IPS DF 6.9 (cell line): ENCODE results near the gene CORO7.

ENCODE experiments used
- DNase-seq: peaks from one replicate; pipeline ENCODE4 v3.0.0-alpha.2; 2013; ENCODE audit warnings: low read depth, low spot score
- H3K27ac ChIP-seq: one replicate; pipeline ENCODE4 v1.5.1; 2013; ENCODE audit warnings: low read length, control low read depth
- H3K27me3 ChIP-seq: 2 replicates; pipeline ENCODE4 v1.6.1; 2013; ENCODE audit warnings: mild to moderate bottlenecking, low read length; ENCODE audit not compliant: control insufficient read depth, insufficient read depth
- H3K36me3 ChIP-seq: 2 replicates; pipeline ENCODE4 v1.6.1; 2013; ENCODE audit warnings: low read length; ENCODE audit not compliant: control insufficient read depth, insufficient read depth
- H3K4me1 ChIP-seq: 2 replicates; pipeline ENCODE4 v1.6.1; 2013; ENCODE audit warnings: low read length; ENCODE audit not compliant: control insufficient read depth, insufficient read depth
- H3K4me3 ChIP-seq: 2 replicates; pipeline ENCODE4 v1.5.1; 2013; ENCODE audit warnings: mild to moderate bottlenecking, low read length
- H3K9me3 ChIP-seq: 2 replicates; pipeline ENCODE4 v1.6.1; 2013; ENCODE audit warnings: low read length, inconsistent platforms; ENCODE audit not compliant: control insufficient read depth, insufficient read depth
- WGBS: extraction: QIAGEN DNeasy Blood & Tissue Kit; methylation state at CpG from one replicate; pipeline ENCODE4 v1.1.7; 2013; ENCODE audit warnings: mixed read lengths, missing lambda C conversion rate; ENCODE audit not compliant: insufficient read length, insufficient coverage; 5-methylcytosine and 5-hydroxymethylcytosine counted together

The CORO7 gene

DNA sequence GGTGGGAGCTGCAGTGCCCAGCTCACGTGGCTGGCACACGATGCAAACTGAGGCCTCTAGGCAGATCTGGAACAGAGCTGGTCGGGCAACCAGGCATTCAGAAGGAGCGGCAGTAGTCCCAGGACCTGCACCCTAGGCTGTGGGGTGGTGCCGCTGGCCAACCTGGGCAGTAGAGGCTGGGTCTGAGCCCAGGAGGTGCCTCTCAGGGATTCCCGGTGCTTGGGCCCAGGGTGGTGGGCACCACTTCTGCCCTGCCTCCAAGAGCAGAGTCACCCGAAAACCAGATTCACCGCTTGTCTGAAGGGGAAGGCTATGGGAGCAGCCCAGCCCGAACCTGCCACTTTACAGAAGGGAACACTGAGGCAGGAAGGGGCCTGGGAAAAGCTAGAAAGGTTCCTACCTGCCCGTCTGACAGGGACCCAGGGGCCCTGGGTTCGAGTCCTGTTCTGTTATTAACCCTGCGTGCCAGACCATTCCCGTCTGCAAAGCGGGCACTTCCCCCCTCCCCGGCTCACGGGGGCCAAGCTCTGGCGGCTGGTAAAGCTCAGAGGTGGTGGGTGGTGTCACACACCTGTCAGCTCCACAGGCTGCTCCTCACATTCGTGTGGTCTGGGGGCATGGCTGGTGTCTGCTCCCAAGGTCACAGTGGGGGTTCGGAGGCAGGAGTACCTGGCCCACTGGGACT, 83.6 kb downstream of the CORO7 start:
- H3K36me3 ChIP-seq, result peaks cover 7% of the 10 kb centered on the region; the same call in 1 of the 2 replicates
- peaks cover 5% of the 10 kb centered on the region; the same call in 1 of the 2 replicates for H3K4me1 ChIP-seq
- no peak for DNase-seq
- no peak overlapping the region for H3K4me3 ChIP-seq
- H3K27me3 ChIP-seq, result no peaks in the 10 kb centered on the region
- WGBS, result no CpG with 5 or more reads among the region's 19 CpGs
- H3K27ac ChIP-seq, result no peak overlapping the region
- no peaks in the 10 kb centered on the region for H3K9me3 ChIP-seq

DNA sequence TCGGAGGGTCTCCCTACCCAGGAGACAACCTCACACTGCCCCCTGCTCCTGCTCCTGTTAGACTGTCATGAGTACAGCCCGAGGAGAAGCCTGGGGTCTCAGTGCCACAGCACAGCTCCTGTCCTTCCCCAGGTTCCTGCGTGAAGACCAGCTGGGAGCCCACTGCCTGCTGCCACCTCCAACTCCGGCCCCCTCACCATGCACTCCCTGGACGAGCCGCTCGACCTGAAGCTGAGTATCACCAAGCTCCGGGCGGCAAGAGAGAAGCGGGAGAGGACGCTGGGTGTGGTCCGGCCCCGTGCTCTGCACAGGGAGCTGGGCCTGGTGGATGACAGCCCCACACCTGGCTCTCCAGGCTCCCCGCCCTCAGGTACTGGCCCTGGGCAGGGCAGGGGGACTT, 84.3 kb downstream of the CORO7 start:
- Histone ChIP-seq H3K27ac (no peak overlapping the region), H3K9me3 (no peaks in the 10 kb centered on the region), H3K4me1 (peaks cover 5% of the 10 kb centered on the region; the same call in 1 of the 2 replicates), H3K36me3 (peaks cover 4% of the 10 kb centered on the region; the same call in 1 of the 2 replicates), H3K27me3 (no peaks in the 10 kb centered on the region), H3K4me3 (no peak overlapping the region)
- whole genome bisulfite sequencing, result no CpG with 5 or more reads among the region's 14 CpGs
- no peak for DNase-seq

DNA sequence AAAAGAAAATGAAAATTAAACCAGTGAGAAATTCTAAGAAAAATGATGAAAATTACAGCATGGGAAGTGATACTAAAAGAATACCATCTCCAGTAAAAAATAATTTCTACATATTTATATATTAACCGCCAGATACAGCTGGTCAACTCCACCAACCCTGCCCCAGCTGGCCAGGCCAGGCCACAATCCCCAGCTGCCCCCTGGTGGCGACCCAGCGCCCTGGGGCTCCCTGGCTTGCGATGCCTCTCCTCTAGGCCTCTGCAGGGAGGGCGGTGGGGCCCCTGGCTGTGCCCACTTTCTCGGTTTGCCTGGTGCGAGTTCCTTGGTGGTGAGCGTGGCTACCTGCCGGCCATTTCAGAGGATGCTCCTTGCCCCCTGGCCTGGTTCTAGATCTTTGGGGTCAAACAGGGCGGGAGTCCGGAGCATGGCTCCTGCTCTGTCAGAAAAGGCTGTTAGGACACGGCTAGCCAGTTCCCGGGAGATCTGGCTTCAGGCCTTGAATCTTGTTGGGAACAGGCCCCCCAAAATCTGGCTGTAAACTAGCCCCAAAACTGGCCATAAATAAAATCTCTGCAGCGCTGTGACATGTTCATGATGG, 86.0 kb downstream of the CORO7 start:
- Histone ChIP-seq H3K27ac (no peak overlapping the region), H3K36me3 (peaks cover 3% of the 10 kb centered on the region; the same call in 1 of the 2 replicates), H3K27me3 (no peaks in the 10 kb centered on the region), H3K4me1 (peaks cover 5% of the 10 kb centered on the region; the same call in 1 of the 2 replicates), H3K9me3 (no peaks in the 10 kb centered on the region), H3K4me3 (no peak overlapping the region)
- DNase-seq, result no peak
- no CpG with 5 or more reads among the region's 14 CpGs for WGBS

DNA sequence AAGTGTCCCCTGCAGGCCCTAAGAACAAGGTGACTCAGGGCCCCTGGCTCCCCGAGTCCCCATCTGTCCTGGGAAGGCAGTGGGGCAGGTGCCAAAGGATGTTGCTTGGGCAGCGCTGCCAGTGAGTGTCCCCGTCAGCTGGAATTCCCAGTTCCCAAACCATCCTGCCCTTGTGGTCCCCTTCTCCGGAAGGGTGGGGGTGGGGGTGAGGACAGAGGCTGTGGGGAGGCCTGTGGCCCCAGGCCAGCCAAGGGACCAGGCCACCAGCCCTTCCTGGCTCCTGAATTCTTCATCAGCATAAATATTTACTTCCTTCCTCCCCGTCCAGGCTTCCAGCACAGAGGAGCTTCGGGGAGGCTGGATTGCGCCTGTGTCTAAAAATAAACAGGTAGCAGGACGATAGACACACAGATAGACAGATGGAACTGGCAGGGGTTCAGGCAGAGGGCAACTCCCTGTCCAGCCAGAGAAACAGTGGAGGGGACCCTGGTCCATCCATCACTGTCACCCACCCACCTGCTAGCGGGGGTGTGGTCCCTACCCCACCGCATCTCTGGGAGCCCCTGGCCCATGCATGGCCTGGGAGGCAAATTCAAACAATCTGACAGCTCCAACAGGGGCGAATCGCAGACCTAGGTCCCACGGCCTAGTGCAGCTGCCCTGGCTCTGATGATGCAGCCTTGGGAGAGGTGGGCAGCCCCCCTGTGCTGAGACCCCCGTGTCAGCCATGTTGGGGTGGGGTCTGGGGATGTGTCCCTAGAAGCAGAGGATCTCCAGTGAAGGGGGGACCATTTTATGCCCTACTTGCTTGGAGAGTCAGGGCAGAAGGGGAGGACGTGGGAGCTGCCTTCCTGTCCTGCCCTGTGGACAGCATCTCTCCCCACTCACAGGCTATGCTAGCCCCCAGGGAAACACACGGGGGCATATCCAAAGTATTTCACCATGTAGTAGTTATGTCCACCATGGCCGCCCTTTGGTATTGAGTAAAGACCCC, 87.3 kb downstream of the CORO7 start:
- no CpG with 5 or more reads among the region's 17 CpGs for WGBS
- Histone ChIP-seq H3K4me3 (no peak overlapping the region), H3K9me3 (no peaks in the 10 kb centered on the region), H3K27me3 (no peaks in the 10 kb centered on the region), H3K4me1 (peaks cover 8% of the 10 kb centered on the region), H3K27ac (no peak overlapping the region), H3K36me3 (peaks cover 3% of the 10 kb centered on the region; the same call in 1 of the 2 replicates)
- no peak for DNase-seq

DNA sequence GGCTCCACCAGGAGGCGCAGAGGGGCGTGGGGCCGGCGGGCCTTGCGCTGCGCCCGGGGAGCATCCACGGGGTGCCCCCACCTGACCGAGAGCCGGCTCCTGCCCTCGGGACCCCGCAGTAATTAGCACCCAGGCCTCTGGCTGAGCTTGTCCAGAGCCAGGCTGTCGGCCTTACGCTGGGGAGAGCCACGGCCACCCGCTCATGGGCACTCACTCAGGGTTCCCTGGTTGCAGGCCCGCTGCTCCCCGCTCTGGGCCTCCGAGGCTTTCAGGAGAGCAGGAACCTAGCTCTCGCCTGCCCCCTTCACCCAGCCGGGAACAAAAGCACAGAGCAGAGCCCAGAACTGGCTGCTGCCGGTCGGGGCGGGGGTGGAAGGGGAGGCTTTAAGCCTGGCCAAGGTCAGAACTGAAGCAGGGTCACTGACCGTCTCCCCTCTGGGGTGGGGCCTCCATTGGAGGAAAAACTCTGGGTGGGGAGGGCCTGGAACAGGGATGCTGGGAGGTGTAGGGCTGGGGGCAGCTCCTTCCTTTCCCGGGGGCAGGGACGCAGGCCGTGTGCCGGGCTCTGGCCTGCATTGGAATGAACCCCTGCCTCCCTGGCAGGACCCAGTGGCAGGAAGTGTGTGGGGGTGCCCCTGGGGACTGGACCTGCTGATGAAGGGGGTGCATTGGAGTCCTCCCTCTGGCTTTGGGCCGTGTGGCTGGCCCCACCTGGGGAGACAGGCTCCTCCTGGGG, 88.2 kb downstream of the CORO7 start:
- Histone ChIP-seq H3K9me3 (no peaks in the 10 kb centered on the region), H3K36me3 (peaks cover 3% of the 10 kb centered on the region; the same call in 1 of the 2 replicates), H3K27me3 (no peaks in the 10 kb centered on the region), H3K4me1 (peaks cover 14% of the 10 kb centered on the region), H3K27ac (no peak overlapping the region), H3K4me3 (peak overlapping the region; percentile 18; the same call in 1 of the 2 replicates)
- no CpG with 5 or more reads among the region's 30 CpGs for WGBS
- no peak for DNase-seq

DNA sequence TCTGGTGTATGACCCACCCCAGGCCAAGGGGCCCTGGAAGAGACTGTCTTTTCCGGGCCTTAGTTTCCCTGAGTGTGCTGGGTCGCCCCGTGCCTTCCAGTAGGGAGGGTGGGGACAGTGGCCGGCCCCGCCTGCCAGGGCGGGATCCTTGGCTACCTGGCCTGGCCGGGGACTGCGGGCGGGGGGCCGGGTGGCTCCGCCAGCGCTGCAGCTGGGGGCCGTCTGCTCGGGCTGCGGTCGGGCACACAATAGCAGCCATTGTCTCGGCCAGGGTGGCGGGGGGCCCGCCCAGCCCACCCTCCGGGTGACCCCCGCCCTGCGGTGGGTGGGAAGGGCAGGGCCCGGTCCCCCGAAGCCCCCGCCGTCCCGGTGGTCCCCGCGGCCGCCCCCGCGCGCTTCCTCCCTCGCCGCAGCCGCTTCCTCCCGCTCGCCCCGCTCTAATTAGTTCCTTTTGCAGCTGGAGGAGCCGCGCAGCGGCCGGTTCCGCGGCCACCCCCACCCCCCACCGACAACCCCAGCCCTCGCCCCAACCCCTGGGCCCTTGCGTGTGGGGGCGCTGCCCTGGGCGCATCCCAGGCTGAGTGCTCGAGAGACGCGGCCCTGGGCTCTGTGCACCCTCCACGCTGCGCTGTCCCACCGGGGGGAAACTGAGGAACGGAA, 88.9 kb downstream of the CORO7 start:
- WGBS, result no CpG with 5 or more reads among the region's 57 CpGs
- Histone ChIP-seq H3K36me3 (peaks cover 3% of the 10 kb centered on the region; the same call in 1 of the 2 replicates), H3K4me3 (peak overlapping the region; percentile 18; the same call in 1 of the 2 replicates), H3K27me3 (no peaks in the 10 kb centered on the region), H3K4me1 (peaks cover 14% of the 10 kb centered on the region), H3K9me3 (no peaks in the 10 kb centered on the region), H3K27ac (no peak overlapping the region)
- DNase-seq, result no peak

DNA sequence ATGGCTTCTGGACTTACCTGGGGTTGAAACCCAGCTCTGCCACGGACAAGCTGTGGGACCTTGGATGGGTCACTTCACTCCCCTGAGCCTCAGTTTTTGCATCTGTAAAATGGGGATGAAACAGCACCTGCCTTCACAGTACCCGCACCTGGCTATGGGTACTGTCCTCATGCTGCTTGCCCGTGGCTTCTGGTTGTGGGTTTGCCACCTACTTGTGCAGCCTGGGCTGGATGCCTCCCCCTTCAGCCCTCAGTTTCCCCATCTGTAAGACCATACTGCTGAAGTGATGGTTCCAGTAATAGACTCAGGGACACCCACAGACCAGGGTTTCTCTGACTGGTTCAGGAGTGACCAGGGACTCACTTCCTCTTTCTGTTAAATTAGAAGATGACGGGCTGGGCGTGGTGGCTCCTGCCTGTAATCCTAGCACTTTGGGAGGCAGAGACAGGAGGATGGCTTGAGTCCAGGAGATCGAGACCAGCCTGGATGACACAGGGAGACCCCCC, 91.1 kb downstream of the CORO7 start:
- no peaks in the 10 kb centered on the region for H3K9me3 ChIP-seq
- no peak overlapping the region for H3K27ac ChIP-seq
- H3K4me1 ChIP-seq, result peaks cover 14% of the 10 kb centered on the region
- H3K36me3 ChIP-seq, result no peaks in the 10 kb centered on the region
- no CpG with 5 or more reads among the region's 6 CpGs for WGBS
- DNase-seq, result no peak
- H3K27me3 ChIP-seq, result no peaks in the 10 kb centered on the region
- no peak overlapping the region for H3K4me3 ChIP-seq

DNA sequence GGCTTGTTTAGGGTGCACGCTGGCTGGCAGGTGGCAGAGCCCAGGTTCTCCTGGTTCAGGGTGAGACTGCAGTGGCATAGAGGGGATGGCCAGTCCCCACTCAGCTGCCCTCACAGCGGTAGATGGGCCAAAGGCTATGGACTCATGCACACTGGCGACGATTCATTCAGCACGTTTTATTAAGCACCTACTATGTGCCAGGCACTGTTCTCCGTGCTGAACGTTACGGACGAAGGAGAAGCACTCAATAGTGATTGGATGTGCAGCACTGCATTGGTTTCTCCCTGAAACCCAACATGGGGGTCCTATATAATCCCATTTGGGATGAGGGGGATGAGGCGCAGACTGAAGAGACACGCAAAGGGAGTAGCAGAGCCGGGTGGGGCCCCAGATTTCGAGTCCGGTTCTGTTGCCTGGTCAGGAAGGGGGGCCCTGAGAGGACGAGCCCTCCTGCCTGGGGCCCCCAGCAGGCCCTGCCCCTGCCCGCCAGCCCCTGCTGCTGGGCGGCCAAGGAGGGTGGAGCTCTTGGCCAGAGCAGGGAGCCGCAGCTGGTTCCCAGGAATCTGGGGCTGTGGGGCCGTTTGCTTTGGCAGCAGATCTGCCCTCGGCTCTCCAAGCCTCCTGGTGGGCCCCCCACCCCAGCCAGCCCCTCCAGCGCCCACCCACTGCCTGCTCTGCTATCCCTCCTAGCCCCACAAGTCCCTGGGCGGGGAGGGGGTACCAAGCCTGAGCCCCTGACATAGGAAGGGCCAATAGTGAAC, 91.7 kb downstream of the CORO7 start:
- H3K27me3 ChIP-seq, result no peaks in the 10 kb centered on the region

More for the DNA sequence above, 91.7 kb downstream of the CORO7 start:
- DNase-seq, result no peak
- H3K9me3 ChIP-seq, result no peaks in the 10 kb centered on the region
- H3K4me1 ChIP-seq, result peaks cover 15% of the 10 kb centered on the region
- no peak overlapping the region for H3K27ac ChIP-seq
- WGBS, result no CpG with 5 or more reads among the region's 22 CpGs
- H3K36me3 ChIP-seq, result no peaks in the 10 kb centered on the region
- H3K4me3 ChIP-seq, result no peak overlapping the region
